ENCODE data around the gene THBD. TPM values are rescaled to one million over a fixed set of nuclear protein-coding genes. Genes with fewer than 3 reads are reported as not detected.

Gene THBD
- total and polyA plus RNA-seq, 2 donors (not counting 1 experiment from before 2014, with no cell fraction given): 0.99 to 8.4 TPM

DNA sequence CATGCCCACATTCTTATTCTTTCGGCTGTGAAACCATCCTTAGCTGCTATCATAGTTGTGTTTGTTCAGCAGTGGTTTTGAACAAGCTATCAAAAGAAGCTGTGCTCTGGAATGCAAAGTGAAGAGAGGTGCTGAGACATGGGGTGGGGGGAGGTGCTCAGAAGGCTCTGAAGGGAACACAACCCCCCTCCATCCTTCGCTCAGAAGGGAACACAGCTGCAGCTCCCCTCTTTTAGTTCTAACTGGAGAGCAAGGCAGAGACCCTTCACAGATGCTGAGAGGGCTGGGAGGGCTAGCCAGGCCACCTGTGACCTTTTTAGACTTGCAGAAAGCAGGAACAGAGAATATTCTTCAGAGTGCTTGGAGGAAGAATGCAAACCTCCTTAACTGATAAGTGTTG is 32.0 kb downstream of the THBD start:
- H3K4me3 ChIP-seq (replicated peaks in 1 of 4; ENCODE audit: control extremely low read depth in 1 of 4, insufficient read depth in 1 of 4, low read depth in 3 of 4, low read length in 4 of 4): no peak overlapping the region
- H2AFZ ChIP-seq (ENCODE audit: low read length): no peak overlapping the region
- no peak overlapping the region for H3K9ac ChIP-seq (ENCODE audit: insufficient read depth, low read length)
- H3K27ac ChIP-seq (ENCODE audit: insufficient read depth, low read length): no peak overlapping the region
- no peaks in the 10 kb centered on the region for H3K27me3 ChIP-seq (ENCODE audit: control insufficient read depth, insufficient read depth, low read length)
- H3K4me2 ChIP-seq (ENCODE audit: extremely low read depth, insufficient read depth, low read length): no peak overlapping the region
- H3K9me3 ChIP-seq (ENCODE audit: control insufficient read depth, insufficient read depth, low read depth, low read length): no peaks in the 10 kb centered on the region
- no peak for DNase-seq (ENCODE audit: low read depth in 2 of 2)
- no peaks in the 10 kb centered on the region for H3K79me2 ChIP-seq (ENCODE audit: control insufficient read depth, insufficient read depth, low read length)
- no peaks in the 10 kb centered on the region for H4K20me1 ChIP-seq (ENCODE audit: control insufficient read depth, extremely low read depth, insufficient read depth, low read length)
- no peaks in the 10 kb centered on the region for H3K36me3 ChIP-seq (ENCODE audit: control insufficient read depth, insufficient read depth, low read length)
- H3K4me1 ChIP-seq (ENCODE audit: control insufficient read depth, extremely low read depth, insufficient read depth, low read length): no peaks in the 10 kb centered on the region
- no peak for TF ChIP-seq EZH2 (IDR thresholded peaks at IDR 0.05; ENCODE audit: low read length, missing control alignments)
- TF ChIP-seq, protein P1, sequence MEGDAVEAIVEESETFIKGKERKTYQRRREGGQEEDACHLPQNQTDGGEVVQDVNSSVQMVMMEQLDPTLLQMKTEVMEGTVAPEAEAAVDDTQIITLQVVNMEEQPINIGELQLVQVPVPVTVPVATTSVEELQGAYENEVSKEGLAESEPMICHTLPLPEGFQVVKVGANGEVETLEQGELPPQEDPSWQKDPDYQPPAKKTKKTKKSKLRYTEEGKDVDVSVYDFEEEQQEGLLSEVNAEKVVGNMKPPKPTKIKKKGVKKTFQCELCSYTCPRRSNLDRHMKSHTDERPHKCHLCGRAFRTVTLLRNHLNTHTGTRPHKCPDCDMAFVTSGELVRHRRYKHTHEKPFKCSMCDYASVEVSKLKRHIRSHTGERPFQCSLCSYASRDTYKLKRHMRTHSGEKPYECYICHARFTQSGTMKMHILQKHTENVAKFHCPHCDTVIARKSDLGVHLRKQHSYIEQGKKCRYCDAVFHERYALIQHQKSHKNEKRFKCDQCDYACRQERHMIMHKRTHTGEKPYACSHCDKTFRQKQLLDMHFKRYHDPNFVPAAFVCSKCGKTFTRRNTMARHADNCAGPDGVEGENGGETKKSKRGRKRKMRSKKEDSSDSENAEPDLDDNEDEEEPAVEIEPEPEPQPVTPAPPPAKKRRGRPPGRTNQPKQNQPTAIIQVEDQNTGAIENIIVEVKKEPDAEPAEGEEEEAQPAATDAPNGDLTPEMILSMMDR (conservative IDR thresholded peaks at IDR 0.05 in 1 of 2, IDR thresholded peaks at IDR 0.05 in 1 of 2; ENCODE audit: low read depth in 1 of 2, low read length in 2 of 2): no peak

- Histone ChIP-seq H3K36me3 (ENCODE audit: control insufficient read depth, insufficient read depth, low read length) (no peaks in the 10 kb centered on the region), H2AFZ (ENCODE audit: low read length) (no peak overlapping the region), H3K27me3 (ENCODE audit: control insufficient read depth, insufficient read depth, low read length) (no peaks in the 10 kb centered on the region), H3K4me2 (ENCODE audit: extremely low read depth, insufficient read depth, low read length) (no peak overlapping the region), H3K9me3 (ENCODE audit: control insufficient read depth, insufficient read depth, low read depth, low read length) (no peaks in the 10 kb centered on the region), H3K79me2 (ENCODE audit: control insufficient read depth, insufficient read depth, low read length) (no peaks in the 10 kb centered on the region), H4K20me1 (ENCODE audit: control insufficient read depth, extremely low read depth, insufficient read depth, low read length) (no peaks in the 10 kb centered on the region), H3K9ac (ENCODE audit: insufficient read depth, low read length) (no peak overlapping the region), H3K4me3 (replicated peaks in 1 of 4; ENCODE audit: control extremely low read depth in 1 of 4, insufficient read depth in 1 of 4, low read depth in 3 of 4, low read length in 4 of 4) (no peak overlapping the region), H3K27ac (ENCODE audit: insufficient read depth, low read length) (no peak overlapping the region), H3K4me1 (ENCODE audit: control insufficient read depth, extremely low read depth, insufficient read depth, low read length) (no peaks in the 10 kb centered on the region)
- no peak for TF ChIP-seq EZH2 (IDR thresholded peaks at IDR 0.05; ENCODE audit: low read length, missing control alignments)
- TF ChIP-seq, protein P1 (conservative IDR thresholded peaks at IDR 0.05 in 1 of 2, IDR thresholded peaks at IDR 0.05 in 1 of 2; ENCODE audit: low read depth in 1 of 2, low read length in 2 of 2): no peak
- no peak for DNase-seq (ENCODE audit: low read depth in 2 of 2)
Observed at GRCh38 chr20:23013429-23013828, 36.0 kb downstream of the THBD start.

GRCh38 chr20:23011008-23011721 is 38.3 kb downstream of the THBD start:
- Histone ChIP-seq H3K4me2 (ENCODE audit: extremely low read depth, insufficient read depth, low read length) (no peak overlapping the region), H3K9ac (ENCODE audit: insufficient read depth, low read length) (no peak overlapping the region), H3K4me3 (replicated peaks in 1 of 4; ENCODE audit: control extremely low read depth in 1 of 4, insufficient read depth in 1 of 4, low read depth in 3 of 4, low read length in 4 of 4) (no peak overlapping the region), H3K4me1 (ENCODE audit: control insufficient read depth, extremely low read depth, insufficient read depth, low read length) (no peaks in the 10 kb centered on the region), H3K27ac (ENCODE audit: insufficient read depth, low read length) (no peak overlapping the region), H3K36me3 (ENCODE audit: control insufficient read depth, insufficient read depth, low read length) (no peaks in the 10 kb centered on the region), H4K20me1 (ENCODE audit: control insufficient read depth, extremely low read depth, insufficient read depth, low read length) (no peaks in the 10 kb centered on the region), H2AFZ (ENCODE audit: low read length) (no peak overlapping the region), H3K9me3 (ENCODE audit: control insufficient read depth, insufficient read depth, low read depth, low read length) (no peaks in the 10 kb centered on the region), H3K79me2 (ENCODE audit: control insufficient read depth, insufficient read depth, low read length) (no peaks in the 10 kb centered on the region), H3K27me3 (ENCODE audit: control insufficient read depth, insufficient read depth, low read length) (no peaks in the 10 kb centered on the region)
- no peak for DNase-seq (ENCODE audit: low read depth in 2 of 2)
- TF ChIP-seq, protein P1 (conservative IDR thresholded peaks at IDR 0.05 in 1 of 2, IDR thresholded peaks at IDR 0.05 in 1 of 2; ENCODE audit: low read depth in 1 of 2, low read length in 2 of 2): no peak
- TF ChIP-seq EZH2 (IDR thresholded peaks at IDR 0.05; ENCODE audit: low read length, missing control alignments): no peak
